ENCODE measurements around the gene ZAP70. TPM values are rescaled to one million over a fixed set of nuclear protein-coding genes. Genes with fewer than 3 reads are reported as not detected.

Gene ZAP70
- total and polyA plus RNA-seq, 2 donors (not counting 1 experiment from before 2014, with no cell fraction given): 3.4 to 20.5 TPM

DNA sequence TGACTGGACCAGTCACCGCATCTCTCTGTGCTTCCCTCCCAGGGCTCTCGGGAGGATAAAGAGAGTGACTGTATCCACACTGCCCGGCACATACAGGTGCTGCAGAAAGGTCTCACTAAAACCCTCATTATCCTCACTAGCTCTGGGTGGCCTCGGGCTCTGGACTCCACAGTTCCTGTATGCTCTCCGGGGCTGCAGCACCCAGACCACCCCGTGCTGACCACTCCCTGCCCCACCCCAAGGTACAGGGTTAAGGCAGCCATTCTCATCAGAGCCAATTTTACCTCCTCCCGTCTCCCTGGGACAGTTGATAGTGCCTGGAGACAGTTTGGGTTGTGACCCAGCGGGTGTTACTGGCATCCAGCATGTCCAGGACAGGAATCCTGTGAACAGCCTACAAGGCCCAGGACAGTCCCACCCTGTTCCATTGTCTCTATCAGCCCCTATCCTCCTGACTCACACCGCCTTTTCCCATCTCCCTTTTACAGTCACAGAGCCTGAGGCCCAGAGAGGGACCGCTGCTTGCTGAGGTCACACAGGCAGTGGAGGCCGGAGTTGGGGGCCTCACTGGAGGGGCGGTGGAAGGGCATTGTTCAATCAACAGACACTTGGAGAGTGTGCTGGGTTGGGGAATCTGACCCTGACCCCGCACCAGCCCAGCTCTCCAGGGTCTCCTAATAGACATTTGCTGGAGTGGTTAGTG, 1.7 kb downstream of the ZAP70 start:
- Histone ChIP-seq H3K79me2 (ENCODE audit: control insufficient read depth, insufficient read depth, low read length) (peaks cover 14% of the 10 kb centered on the region), H3K9ac (ENCODE audit: low read length) (no peak overlapping the region), H3K9me3 (ENCODE audit: control extremely low read depth in 1 of 3, control insufficient read depth in 2 of 3, insufficient read depth in 1 of 3, low read length in 2 of 3) (peaks cover 0 to 15% (median 0%) of the 10 kb centered on the region in 3 donors), H3K27me3 (replicated peaks in 1 of 4; ENCODE audit: control extremely low read depth in 1 of 4, control insufficient read depth in 3 of 4, insufficient read depth in 4 of 4, low read length in 3 of 4) (no peaks in the 10 kb centered on the region), H3K4me3 (ENCODE audit: control extremely low read depth in 1 of 5, extremely low read depth in 1 of 5, insufficient read depth in 1 of 5, low read depth in 2 of 5, low read length in 4 of 5) (no peak overlapping the region), H3K27ac (ENCODE audit: low read length in 2 of 2) (no peak overlapping the region), H3K4me1 (ENCODE audit: control insufficient read depth in 2 of 2, insufficient read depth in 2 of 2, low read length in 2 of 2) (peaks cover 31 to 32% of the 10 kb centered on the region in 2 donors), H2AFZ (ENCODE audit: insufficient read depth, low read depth, low read length, poor library complexity, severe bottlenecking) (no peak overlapping the region), H3K4me2 (replicated peaks; ENCODE audit: low read depth, low read length, poor library complexity, severe bottlenecking) (no peak overlapping the region), H3K36me3 (replicated peaks in 1 of 2; ENCODE audit: control extremely low read depth in 1 of 2, control insufficient read depth in 1 of 2, extremely low read depth in 1 of 2, insufficient read depth in 2 of 2, low read length in 1 of 2) (no peaks in the 10 kb centered on the region), H4K20me1 (ENCODE audit: control insufficient read depth, insufficient read depth, low read length, poor library complexity, severe bottlenecking) (no peaks in the 10 kb centered on the region)
- CTCF ChIA-PET: interaction anchor here (0.8 kb wide), 1 partner anchor 15 kb away, joined by 3 read pairs; no protein-coding TSS in a partner anchor
- TF ChIP-seq, protein P1, sequence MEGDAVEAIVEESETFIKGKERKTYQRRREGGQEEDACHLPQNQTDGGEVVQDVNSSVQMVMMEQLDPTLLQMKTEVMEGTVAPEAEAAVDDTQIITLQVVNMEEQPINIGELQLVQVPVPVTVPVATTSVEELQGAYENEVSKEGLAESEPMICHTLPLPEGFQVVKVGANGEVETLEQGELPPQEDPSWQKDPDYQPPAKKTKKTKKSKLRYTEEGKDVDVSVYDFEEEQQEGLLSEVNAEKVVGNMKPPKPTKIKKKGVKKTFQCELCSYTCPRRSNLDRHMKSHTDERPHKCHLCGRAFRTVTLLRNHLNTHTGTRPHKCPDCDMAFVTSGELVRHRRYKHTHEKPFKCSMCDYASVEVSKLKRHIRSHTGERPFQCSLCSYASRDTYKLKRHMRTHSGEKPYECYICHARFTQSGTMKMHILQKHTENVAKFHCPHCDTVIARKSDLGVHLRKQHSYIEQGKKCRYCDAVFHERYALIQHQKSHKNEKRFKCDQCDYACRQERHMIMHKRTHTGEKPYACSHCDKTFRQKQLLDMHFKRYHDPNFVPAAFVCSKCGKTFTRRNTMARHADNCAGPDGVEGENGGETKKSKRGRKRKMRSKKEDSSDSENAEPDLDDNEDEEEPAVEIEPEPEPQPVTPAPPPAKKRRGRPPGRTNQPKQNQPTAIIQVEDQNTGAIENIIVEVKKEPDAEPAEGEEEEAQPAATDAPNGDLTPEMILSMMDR (IDR thresholded peaks at IDR 0.05): no peak
- no peak for TF ChIP-seq EZH2 (IDR thresholded peaks at IDR 0.05; ENCODE audit: borderline replicate concordance, insufficient read depth, low read depth, low read length, poor library complexity, severe bottlenecking)
- DNase-seq: no peak
- Mint-ChIP-seq H3K4me3 (no peak overlapping the region), H3K27ac (peak overlapping the region; percentile 37), H3K9me3 (ENCODE audit: insufficient read depth) (no peaks in the 10 kb centered on the region), H3K27me3 (no peaks in the 10 kb centered on the region), H3K4me1 (peaks cover 37% of the 10 kb centered on the region)
- POLR2A ChIA-PET: no interaction called here
- intact Hi-C loops (cut with micrococcal nuclease): no loop called here
- 90% methylated on average over 13 of the region's 13 CpGs for WGBS (ENCODE audit: insufficient coverage)
- no peak for ATAC-seq (ENCODE audit: low read depth)

DNA sequence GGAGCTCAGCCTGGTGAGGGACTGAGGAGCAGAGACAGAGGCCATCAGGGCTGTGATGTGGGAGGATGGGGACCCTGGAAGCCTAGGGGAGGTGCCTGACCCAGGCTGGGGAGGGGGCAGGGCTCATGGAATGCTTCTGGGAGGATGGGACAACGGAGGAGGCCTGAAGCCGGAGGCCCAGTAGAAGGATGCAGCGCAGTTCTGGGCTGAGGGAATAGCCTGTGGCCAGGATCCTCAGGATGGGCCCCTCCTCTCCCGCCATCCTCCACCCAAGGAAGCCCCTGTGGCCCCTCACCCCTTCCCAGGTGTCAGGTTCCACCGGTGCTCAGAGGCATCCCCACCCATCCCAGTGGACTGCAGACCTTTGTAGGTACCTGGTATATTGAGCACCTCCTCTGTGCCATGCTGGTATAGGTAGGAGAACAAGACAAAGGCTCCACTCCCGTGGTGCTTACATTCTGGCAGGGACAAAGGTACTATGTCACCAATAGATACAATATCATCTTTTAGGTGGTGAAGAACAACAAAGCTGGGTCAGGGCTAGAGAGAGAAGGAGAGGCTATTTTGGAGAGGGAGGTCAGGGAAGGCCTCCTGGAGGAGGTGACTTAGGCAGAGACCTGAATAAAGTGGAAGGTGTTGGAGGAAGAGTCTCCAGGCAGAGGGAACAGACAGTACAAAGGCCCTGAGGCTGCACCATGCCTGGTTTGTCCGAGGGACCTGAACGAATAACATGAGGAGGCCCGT, 2.7 kb downstream of the ZAP70 start:
- Histone ChIP-seq H3K4me3 (ENCODE audit: control extremely low read depth in 1 of 5, extremely low read depth in 1 of 5, insufficient read depth in 1 of 5, low read depth in 2 of 5, low read length in 4 of 5) (no peak overlapping the region), H3K9me3 (ENCODE audit: control extremely low read depth in 1 of 3, control insufficient read depth in 2 of 3, insufficient read depth in 1 of 3, low read length in 2 of 3) (peaks cover 0 to 15% (median 0%) of the 10 kb centered on the region in 3 donors), H3K9ac (ENCODE audit: low read length) (no peak overlapping the region), H3K27me3 (replicated peaks in 1 of 4; ENCODE audit: control extremely low read depth in 1 of 4, control insufficient read depth in 3 of 4, insufficient read depth in 4 of 4, low read length in 3 of 4) (no peaks in the 10 kb centered on the region), H3K4me1 (ENCODE audit: control insufficient read depth in 2 of 2, insufficient read depth in 2 of 2, low read length in 2 of 2) (peaks cover 31 to 32% of the 10 kb centered on the region in 2 donors), H3K27ac (ENCODE audit: low read length in 2 of 2) (no peak overlapping the region), H3K4me2 (replicated peaks; ENCODE audit: low read depth, low read length, poor library complexity, severe bottlenecking) (no peak overlapping the region), H3K79me2 (ENCODE audit: control insufficient read depth, insufficient read depth, low read length) (peaks cover 14% of the 10 kb centered on the region), H3K36me3 (replicated peaks in 1 of 2; ENCODE audit: control extremely low read depth in 1 of 2, control insufficient read depth in 1 of 2, extremely low read depth in 1 of 2, insufficient read depth in 2 of 2, low read length in 1 of 2) (no peaks in the 10 kb centered on the region), H4K20me1 (ENCODE audit: control insufficient read depth, insufficient read depth, low read length, poor library complexity, severe bottlenecking) (no peaks in the 10 kb centered on the region), H2AFZ (ENCODE audit: insufficient read depth, low read depth, low read length, poor library complexity, severe bottlenecking) (no peak overlapping the region)
- WGBS (ENCODE audit: insufficient coverage): 97% methylated on average over 7 of the region's 9 CpGs
- ChIA-PET CTCF (interaction anchor here (0.8 kb wide), 1 partner anchor 16 kb away, joined by 3 read pairs; no protein-coding TSS in a partner anchor), POLR2A (no interaction called here)
- ATAC-seq (ENCODE audit: low read depth) (no peak), DNase-seq (no peak)
- Mint-ChIP-seq H3K4me3 (no peak overlapping the region), H3K27ac (no peak overlapping the region), H3K4me1 (peaks cover 39% of the 10 kb centered on the region), H3K9me3 (ENCODE audit: insufficient read depth) (no peaks in the 10 kb centered on the region), H3K27me3 (no peaks in the 10 kb centered on the region)
- no peak for TF ChIP-seq EZH2 (IDR thresholded peaks at IDR 0.05; ENCODE audit: borderline replicate concordance, insufficient read depth, low read depth, low read length, poor library complexity, severe bottlenecking)
- TF ChIP-seq, protein P1 (IDR thresholded peaks at IDR 0.05): no peak
- intact Hi-C loops (cut with micrococcal nuclease): no loop called here
